Mucosa of stomach (tissue), 1 donor: ENCODE measurements around the gene SLC25A1.

Experiments used
- H3K27me3 ChIP-seq: one replicate; pipeline ENCODE4 v1.7.0; 2013; ENCODE audit warnings: mild to moderate bottlenecking, low read length; ENCODE audit not compliant: control insufficient read depth, insufficient read depth
- H3K36me3 ChIP-seq: one replicate; pipeline ENCODE4 v1.7.0; 2013; ENCODE audit warnings: low read length; ENCODE audit not compliant: control insufficient read depth, insufficient read depth
- H3K4me1 ChIP-seq: one replicate; pipeline ENCODE4 v1.7.0; 2013; ENCODE audit warnings: mild to moderate bottlenecking, low read length; ENCODE audit not compliant: control insufficient read depth, insufficient read depth
- H3K4me3 ChIP-seq: one replicate; pipeline ENCODE4 v1.7.0; 2013; ENCODE audit warnings: low read length
- H3K9ac ChIP-seq: one replicate; pipeline ENCODE4 v1.7.0; 2013; ENCODE audit warnings: mild to moderate bottlenecking, low read length, moderate library complexity
- H3K9me3 ChIP-seq: one replicate; pipeline ENCODE4 v1.7.0; 2013; ENCODE audit warnings: mild to moderate bottlenecking, low read length, moderate library complexity; ENCODE audit not compliant: control insufficient read depth
- donor health status: Pancreatic carcinoma.

Gene SLC25A1

GRCh38 chr22:19178657-19179496, at the start of gene SLC25A1:
TSS of gene SLC25A1 (minus strand) at chr22:19178736. CDS start at chr22:19178673, 63 bp downstream.
- H3K36me3 ChIP-seq: no peaks in the 10 kb centered on the region
- H3K4me1 ChIP-seq: peaks cover 29% of the 10 kb centered on the region
- peak within 1 kb of the TSS; percentile 76 for H3K9ac ChIP-seq
- no peaks in the 10 kb centered on the region for H3K9me3 ChIP-seq
- no peaks in the 10 kb centered on the region for H3K27me3 ChIP-seq
- H3K4me3 ChIP-seq: peak within 1 kb of the TSS; percentile 45

GRCh38 chr22:19228179-19228578, 49.6 kb upstream of the SLC25A1 start:
- Histone ChIP-seq H3K9ac (no peak overlapping the region), H3K4me3 (no peak overlapping the region), H3K9me3 (no peaks in the 10 kb centered on the region), H3K4me1 (no peaks in the 10 kb centered on the region), H3K27me3 (peaks cover 8% of the 10 kb centered on the region), H3K36me3 (no peaks in the 10 kb centered on the region)

GRCh38 chr22:19226428-19226827, 47.9 kb upstream of the SLC25A1 start:
- Histone ChIP-seq H3K36me3 (no peaks in the 10 kb centered on the region), H3K9ac (no peak overlapping the region), H3K4me3 (no peak overlapping the region), H3K27me3 (peaks cover 4% of the 10 kb centered on the region), H3K4me1 (no peaks in the 10 kb centered on the region), H3K9me3 (no peaks in the 10 kb centered on the region)

GRCh38 chr22:19225560-19225959, 47.0 kb upstream of the SLC25A1 start:
- Histone ChIP-seq H3K36me3 (no peaks in the 10 kb centered on the region), H3K9ac (no peak overlapping the region), H3K4me3 (no peak overlapping the region), H3K27me3 (no peaks in the 10 kb centered on the region), H3K9me3 (no peaks in the 10 kb centered on the region), H3K4me1 (no peaks in the 10 kb centered on the region)

GRCh38 chr22:19224985-19225384, 46.4 kb upstream of the SLC25A1 start:
- Histone ChIP-seq H3K9ac (no peak overlapping the region), H3K4me1 (no peaks in the 10 kb centered on the region), H3K27me3 (no peaks in the 10 kb centered on the region), H3K4me3 (no peak overlapping the region), H3K9me3 (no peaks in the 10 kb centered on the region), H3K36me3 (no peaks in the 10 kb centered on the region)

- H3K27me3 ChIP-seq: no peaks in the 10 kb centered on the region
- no peak overlapping the region for H3K9ac ChIP-seq
- H3K36me3 ChIP-seq: no peaks in the 10 kb centered on the region
- no peaks in the 10 kb centered on the region for H3K9me3 ChIP-seq
- H3K4me3 ChIP-seq: no peak overlapping the region
- no peaks in the 10 kb centered on the region for H3K4me1 ChIP-seq
Measured at GRCh38 chr22:19224557-19224956, 46.0 kb upstream of the SLC25A1 start.

GRCh38 chr22:19223617-19224016, 45.1 kb upstream of the SLC25A1 start:
- no peak overlapping the region for H3K9ac ChIP-seq
- no peaks in the 10 kb centered on the region for H3K27me3 ChIP-seq
- H3K36me3 ChIP-seq: no peaks in the 10 kb centered on the region
- H3K4me3 ChIP-seq: no peak overlapping the region
- H3K4me1 ChIP-seq: no peaks in the 10 kb centered on the region
- no peaks in the 10 kb centered on the region for H3K9me3 ChIP-seq

- H3K9me3 ChIP-seq: no peaks in the 10 kb centered on the region
- no peaks in the 10 kb centered on the region for H3K27me3 ChIP-seq
- no peaks in the 10 kb centered on the region for H3K36me3 ChIP-seq
- no peak overlapping the region for H3K9ac ChIP-seq
- no peaks in the 10 kb centered on the region for H3K4me1 ChIP-seq
- H3K4me3 ChIP-seq: no peak overlapping the region
Measured at GRCh38 chr22:19223110-19223509, 44.6 kb upstream of the SLC25A1 start.

GRCh38 chr22:19222242-19223005, 43.9 kb upstream of the SLC25A1 start:
- Histone ChIP-seq H3K9ac (no peak overlapping the region), H3K36me3 (no peaks in the 10 kb centered on the region), H3K4me3 (no peak overlapping the region), H3K4me1 (no peaks in the 10 kb centered on the region), H3K9me3 (no peaks in the 10 kb centered on the region), H3K27me3 (no peaks in the 10 kb centered on the region)

- H3K36me3 ChIP-seq: no peaks in the 10 kb centered on the region
- no peaks in the 10 kb centered on the region for H3K9me3 ChIP-seq
- H3K9ac ChIP-seq: no peak overlapping the region
- no peaks in the 10 kb centered on the region for H3K27me3 ChIP-seq
- H3K4me3 ChIP-seq: no peak overlapping the region
- H3K4me1 ChIP-seq: no peaks in the 10 kb centered on the region
Measured at GRCh38 chr22:19220867-19221266, 42.3 kb upstream of the SLC25A1 start.

- Histone ChIP-seq H3K9me3 (no peaks in the 10 kb centered on the region), H3K4me3 (no peak overlapping the region), H3K9ac (no peak overlapping the region), H3K4me1 (no peaks in the 10 kb centered on the region), H3K27me3 (no peaks in the 10 kb centered on the region), H3K36me3 (no peaks in the 10 kb centered on the region)
Measured at GRCh38 chr22:19218541-19219233, 40.2 kb upstream of the SLC25A1 start.

GRCh38 chr22:19216579-19216978, 38.0 kb upstream of the SLC25A1 start:
- no peak overlapping the region for H3K9ac ChIP-seq
- H3K4me1 ChIP-seq: no peaks in the 10 kb centered on the region
- no peaks in the 10 kb centered on the region for H3K36me3 ChIP-seq

More at GRCh38 chr22:19216579-19216978, 38.0 kb upstream of the SLC25A1 start:
- no peaks in the 10 kb centered on the region for H3K27me3 ChIP-seq
- H3K4me3 ChIP-seq: no peak overlapping the region
- no peaks in the 10 kb centered on the region for H3K9me3 ChIP-seq
